HG03196 (cell line): ENCODE data around the gene TMC1.

Experiments
- ATAC-seq: cut with Tn5 transposase; IDR thresholded peaks from one replicate; pipeline ENCODE4 v1.9.1; 2021; ENCODE audit not compliant: unreplicated experiment

Gene TMC1

DNA sequence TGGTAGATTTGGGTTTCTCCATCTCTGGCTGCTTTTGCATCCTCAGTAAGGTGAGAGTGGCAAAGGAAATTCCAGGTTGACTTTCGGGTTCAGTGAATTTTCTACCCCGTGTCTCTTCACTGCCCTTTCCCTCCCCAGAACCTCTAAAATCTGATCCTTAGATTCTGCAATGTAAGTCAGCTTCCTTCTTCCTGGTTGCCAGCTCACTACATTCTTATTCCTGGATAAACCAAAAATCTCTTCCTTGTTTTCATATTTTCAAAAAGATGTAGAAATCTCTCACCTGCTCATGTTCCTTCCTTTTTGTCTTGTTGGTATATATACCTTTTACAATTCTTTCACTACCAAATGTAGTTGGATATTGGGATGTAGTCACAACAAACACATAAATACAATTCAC, 145.8 kb downstream of the TMC1 start:
- ATAC-seq = no peak

GRCh38 chr9:72674961-72675360, 153.6 kb downstream of the TMC1 start:
- no peak for ATAC-seq

DNA sequence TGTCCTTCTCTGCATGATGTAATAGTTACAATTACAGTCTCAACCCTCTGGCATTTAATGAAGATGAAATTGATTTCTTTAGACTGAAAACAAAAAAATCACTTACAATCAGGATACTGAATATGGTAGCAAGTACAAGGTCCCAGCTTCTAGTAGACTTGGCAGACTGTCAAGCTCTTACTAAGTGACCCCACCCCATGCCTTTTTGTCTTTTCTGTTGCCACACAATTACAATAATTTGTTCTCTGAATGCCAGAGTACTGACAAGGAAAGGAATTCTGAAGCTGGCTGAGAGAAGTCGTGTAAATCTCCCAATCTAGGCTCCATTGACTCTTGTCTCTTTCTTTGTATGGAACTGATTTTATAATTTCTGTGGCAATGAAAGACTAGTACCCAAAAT, 154.2 kb downstream of the TMC1 start:
- ATAC-seq = no peak

- ATAC-seq = no peak
Measured at GRCh38 chr9:72680593-72681282, 159.3 kb downstream of the TMC1 start.

GRCh38 chr9:72681283-72681630, 159.8 kb downstream of the TMC1 start:
- no peak for ATAC-seq

DNA sequence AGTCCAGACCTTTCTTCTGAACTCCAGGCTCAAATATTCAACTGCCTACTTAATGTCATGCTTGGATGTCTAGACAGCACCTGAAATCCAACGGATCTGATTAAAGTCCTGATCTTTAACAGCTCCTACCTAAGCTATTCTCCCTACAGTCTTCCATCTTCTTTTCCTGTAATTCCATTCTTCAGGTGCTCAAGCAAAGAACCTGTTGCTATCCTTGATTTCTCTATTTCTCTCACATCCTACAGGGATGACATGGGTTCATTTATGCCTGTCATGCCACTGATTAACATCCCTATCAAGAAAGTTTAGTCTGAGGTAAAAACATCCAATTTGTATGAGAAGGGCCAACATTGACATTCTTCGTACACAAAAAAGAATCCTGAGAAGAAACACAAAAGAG, 163.2 kb downstream of the TMC1 start:
- no peak for ATAC-seq

DNA sequence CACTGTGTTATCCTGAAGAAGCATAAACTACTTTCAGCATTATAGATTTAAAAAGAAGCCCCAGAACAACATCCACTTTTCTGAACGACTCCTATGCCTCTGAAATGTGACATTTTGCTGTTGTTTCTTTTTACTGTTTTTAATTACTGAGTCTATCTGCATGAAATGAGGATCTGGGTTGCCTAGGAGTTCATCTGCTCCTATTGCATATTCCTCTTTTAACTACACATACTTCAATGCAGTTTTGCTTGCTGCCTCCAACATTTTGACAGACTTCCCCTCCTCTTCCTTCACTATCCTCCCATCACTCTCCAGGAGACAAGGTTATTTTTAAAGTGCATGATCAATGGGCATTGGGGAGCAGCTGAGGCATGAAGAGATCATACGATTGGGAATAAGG, 164.5 kb downstream of the TMC1 start:
- ATAC-seq = no peak

DNA sequence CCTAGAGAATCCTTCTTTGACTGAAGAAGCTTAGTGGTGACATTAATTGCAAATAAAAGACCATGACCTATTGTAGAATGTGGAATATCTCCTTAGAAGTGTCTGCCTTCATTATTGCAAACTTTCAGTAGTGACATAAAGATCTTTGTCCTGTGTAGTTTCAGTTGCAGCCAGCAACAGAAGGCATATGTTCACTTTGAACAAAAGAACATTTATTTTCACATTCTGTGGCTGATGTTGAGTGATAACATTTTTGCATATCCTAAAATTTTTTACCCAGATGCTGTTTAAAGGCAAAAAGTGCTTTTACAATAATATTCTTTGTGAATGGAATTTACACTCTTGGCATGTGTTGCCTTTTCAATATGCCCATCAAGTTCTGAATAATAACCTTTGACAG, 165.9 kb downstream of the TMC1 start:
- ATAC-seq = no peak

DNA sequence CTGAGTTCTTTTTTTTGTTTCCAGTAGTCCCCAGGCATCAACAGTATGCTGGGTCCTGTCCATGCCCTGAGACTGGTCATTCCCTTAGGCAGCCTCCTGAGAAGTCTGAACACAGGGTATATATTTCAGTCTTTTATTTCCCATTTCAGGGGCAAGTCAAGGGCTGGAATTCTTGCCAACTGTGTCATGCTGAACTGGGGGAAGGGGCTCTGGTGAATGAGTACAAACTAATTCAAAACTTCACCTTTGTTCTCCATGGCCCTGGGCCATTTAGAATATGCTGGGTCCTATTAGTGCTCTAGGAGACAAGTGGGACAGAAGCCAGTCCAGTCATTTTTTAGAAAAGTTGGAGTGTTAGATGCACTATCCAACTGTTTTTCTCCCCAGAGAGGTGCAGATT, 170.3 kb downstream of the TMC1 start:
- ATAC-seq = no peak

- no peak for ATAC-seq
Measured at GRCh38 chr9:72695365-72695764, 174.0 kb downstream of the TMC1 start.

- ATAC-seq = no peak
Measured at GRCh38 chr9:72696511-72696910, 175.1 kb downstream of the TMC1 start.

- no peak for ATAC-seq
Measured at GRCh38 chr9:72701510-72701909, 180.1 kb downstream of the TMC1 start.

GRCh38 chr9:72703574-72703973, 182.2 kb downstream of the TMC1 start:
- ATAC-seq = no peak

- ATAC-seq = no peak
Measured at GRCh38 chr9:72704688-72705375, 183.4 kb downstream of the TMC1 start.

DNA sequence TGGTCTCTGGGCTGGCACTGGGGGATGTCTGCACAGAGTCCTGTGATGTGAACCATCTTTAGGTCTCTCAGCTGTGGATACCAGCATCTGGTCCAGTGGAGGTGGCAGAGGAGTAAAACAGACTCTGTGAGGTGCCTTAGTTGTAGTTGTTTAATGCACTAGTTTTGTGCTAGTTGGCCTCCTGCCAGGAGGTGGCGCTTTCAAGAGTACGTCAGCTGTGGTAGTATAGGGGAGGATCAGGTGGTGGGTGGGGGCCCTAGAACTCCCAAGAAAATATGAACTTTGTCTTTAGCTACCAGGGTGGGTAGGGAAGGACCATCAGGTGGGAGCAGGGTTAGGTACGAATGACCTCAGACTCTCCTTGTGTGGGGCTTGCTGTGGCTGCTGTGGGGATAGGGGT, 197.1 kb downstream of the TMC1 start:
- no peak for ATAC-seq

GRCh38 chr9:72721067-72721466, 199.7 kb downstream of the TMC1 start:
- no peak for ATAC-seq

GRCh38 chr9:72726947-72727346, 205.5 kb downstream of the TMC1 start:
- ATAC-seq = no peak

- ATAC-seq = no peak
Measured at GRCh38 chr9:72728031-72728770, 206.8 kb downstream of the TMC1 start.

- no peak for ATAC-seq
Measured at GRCh38 chr9:72733895-72734294, 212.5 kb downstream of the TMC1 start.

GRCh38 chr9:72734631-72735030, 213.2 kb downstream of the TMC1 start:
- no peak for ATAC-seq

DNA sequence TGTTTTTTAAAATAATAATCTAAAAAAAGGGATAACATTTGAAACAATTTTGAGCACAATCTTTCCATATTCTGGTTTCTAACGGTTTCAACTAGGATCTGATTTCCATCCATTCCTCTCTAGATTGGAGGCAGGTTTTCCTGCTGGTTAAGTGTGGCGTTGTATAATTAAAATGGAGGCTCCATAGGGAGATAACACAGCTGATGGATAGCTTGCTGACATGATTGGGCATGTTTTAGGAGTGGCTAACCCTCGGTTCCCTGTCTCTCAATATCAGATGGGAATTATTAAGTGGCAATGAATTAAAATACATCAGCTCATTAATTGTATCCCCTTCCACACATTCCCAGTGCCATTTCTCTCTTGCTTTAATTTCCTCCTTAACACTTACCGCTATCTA, 222.4 kb downstream of the TMC1 start:
- no peak for ATAC-seq

- ATAC-seq = no peak
Measured at GRCh38 chr9:72749276-72749675, 227.9 kb downstream of the TMC1 start.
